Neural progenitor cell (in vitro differentiated cells): Measurements from ENCODE around the gene LDLRAD4.

Experiments used
- EZH2 ChIP-seq: fragments of 200-600 bp; sonication (generic); IDR thresholded peaks from 2 replicates; pipeline ENCODE4 v1.6.1; 2017; ENCODE audit warnings: antibody characterized with exemption, mild to moderate bottlenecking, moderate library complexity
- EZH2phosphoT487 ChIP-seq: fragments of 200-600 bp; sonication (generic); IDR thresholded peaks from 2 replicates; pipeline ENCODE4 v1.6.1; 2017; ENCODE audit warnings: antibody characterized with exemption
- TF ChIP-seq, protein P1 (sequence below): fragments of 200-600 bp; sonication (generic); IDR thresholded peaks from 2 replicates; pipeline ENCODE4 v1.5.1; 2017; ENCODE audit warnings: antibody characterized with exemption, mild to moderate bottlenecking

DNA sequence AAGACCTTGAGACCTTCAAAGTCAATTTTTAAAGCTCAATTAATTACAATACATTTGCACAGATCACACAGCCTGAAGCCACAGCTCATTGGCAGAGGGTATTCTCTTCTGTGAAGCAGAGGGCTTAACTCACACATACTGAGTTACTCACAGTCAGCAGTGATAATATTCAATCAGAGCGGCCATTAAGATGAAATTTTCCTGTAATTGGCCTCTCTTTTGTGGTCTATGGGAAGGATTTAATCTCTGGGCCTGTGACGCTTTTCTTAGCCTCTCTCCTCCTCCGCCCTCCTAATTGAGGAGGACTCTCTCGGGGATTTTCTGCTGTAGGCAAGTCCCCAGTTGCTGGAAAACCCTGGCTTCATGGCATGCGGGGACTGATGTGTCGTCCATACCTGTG lies 12.3 kb upstream of the LDLRAD4 start:
- TF ChIP-seq, protein P1, sequence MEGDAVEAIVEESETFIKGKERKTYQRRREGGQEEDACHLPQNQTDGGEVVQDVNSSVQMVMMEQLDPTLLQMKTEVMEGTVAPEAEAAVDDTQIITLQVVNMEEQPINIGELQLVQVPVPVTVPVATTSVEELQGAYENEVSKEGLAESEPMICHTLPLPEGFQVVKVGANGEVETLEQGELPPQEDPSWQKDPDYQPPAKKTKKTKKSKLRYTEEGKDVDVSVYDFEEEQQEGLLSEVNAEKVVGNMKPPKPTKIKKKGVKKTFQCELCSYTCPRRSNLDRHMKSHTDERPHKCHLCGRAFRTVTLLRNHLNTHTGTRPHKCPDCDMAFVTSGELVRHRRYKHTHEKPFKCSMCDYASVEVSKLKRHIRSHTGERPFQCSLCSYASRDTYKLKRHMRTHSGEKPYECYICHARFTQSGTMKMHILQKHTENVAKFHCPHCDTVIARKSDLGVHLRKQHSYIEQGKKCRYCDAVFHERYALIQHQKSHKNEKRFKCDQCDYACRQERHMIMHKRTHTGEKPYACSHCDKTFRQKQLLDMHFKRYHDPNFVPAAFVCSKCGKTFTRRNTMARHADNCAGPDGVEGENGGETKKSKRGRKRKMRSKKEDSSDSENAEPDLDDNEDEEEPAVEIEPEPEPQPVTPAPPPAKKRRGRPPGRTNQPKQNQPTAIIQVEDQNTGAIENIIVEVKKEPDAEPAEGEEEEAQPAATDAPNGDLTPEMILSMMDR = no peak
- TF ChIP-seq EZH2phosphoT487 (no peak), EZH2 (no peak)
